GM21423 (cell line): Measurements from ENCODE around the gene TRPV4.

ENCODE experiments used
- ATAC-seq: cut with Tn5 transposase; IDR thresholded peaks from one replicate; pipeline ENCODE4 v1.9.1; 2021; ENCODE audit warnings: mild to moderate bottlenecking, moderate library complexity; ENCODE audit not compliant: unreplicated experiment

The TRPV4 gene

GRCh38 chr12:109766251-109766778 is 66.9 kb downstream of the TRPV4 start:
- ATAC-seq: no peak

- ATAC-seq: no peak
Measured at GRCh38 chr12:109765446-109765810, 67.8 kb downstream of the TRPV4 start.

- ATAC-seq: no peak
Measured at GRCh38 chr12:109764776-109765445, 68.3 kb downstream of the TRPV4 start.

- ATAC-seq: no peak
Measured at GRCh38 chr12:109764123-109764522, 69.1 kb downstream of the TRPV4 start.

GRCh38 chr12:109763201-109763841 is 69.9 kb downstream of the TRPV4 start:
- ATAC-seq: no peak

GRCh38 chr12:109762673-109763191 is 70.5 kb downstream of the TRPV4 start:
- no peak for ATAC-seq

- no peak for ATAC-seq
Measured at GRCh38 chr12:109762071-109762672, 71.0 kb downstream of the TRPV4 start.

- ATAC-seq: no peak
Measured at GRCh38 chr12:109760930-109761921, 72.0 kb downstream of the TRPV4 start.

GRCh38 chr12:109760031-109760929 is 72.9 kb downstream of the TRPV4 start:
- no peak for ATAC-seq

- no peak for ATAC-seq
Measured at GRCh38 chr12:109759595-109759994, 73.6 kb downstream of the TRPV4 start.

- ATAC-seq: no peak
Measured at GRCh38 chr12:109758426-109759420, 74.5 kb downstream of the TRPV4 start.

GRCh38 chr12:109757671-109758265 is 75.4 kb downstream of the TRPV4 start:
- no peak for ATAC-seq

- ATAC-seq: no peak
Measured at GRCh38 chr12:109756457-109756856, 76.7 kb downstream of the TRPV4 start.

GRCh38 chr12:109753959-109754358 is 79.2 kb downstream of the TRPV4 start:
- ATAC-seq: no peak

GRCh38 chr12:109753054-109753401 is 80.2 kb downstream of the TRPV4 start:
- no peak for ATAC-seq

GRCh38 chr12:109752117-109753053 is 80.8 kb downstream of the TRPV4 start:
- no peak for ATAC-seq
